GM18867 (cell line): ENCODE measurements around the gene DPF3.

Experiments used
- ATAC-seq: cut with Tn5 transposase; IDR thresholded peaks from one replicate; pipeline ENCODE4 v1.9.1; 2021; ENCODE audit warnings: mild to moderate bottlenecking, moderate library complexity; ENCODE audit not compliant: unreplicated experiment

DPF3 gene

GRCh38 chr14:72652179-72652578 lies 241.7 kb downstream of the DPF3 start:
- no peak for ATAC-seq

GRCh38 chr14:72651714-72652113 lies 242.2 kb downstream of the DPF3 start:
- no peak for ATAC-seq

GRCh38 chr14:72651081-72651480 lies 242.8 kb downstream of the DPF3 start:
- no peak for ATAC-seq

DNA sequence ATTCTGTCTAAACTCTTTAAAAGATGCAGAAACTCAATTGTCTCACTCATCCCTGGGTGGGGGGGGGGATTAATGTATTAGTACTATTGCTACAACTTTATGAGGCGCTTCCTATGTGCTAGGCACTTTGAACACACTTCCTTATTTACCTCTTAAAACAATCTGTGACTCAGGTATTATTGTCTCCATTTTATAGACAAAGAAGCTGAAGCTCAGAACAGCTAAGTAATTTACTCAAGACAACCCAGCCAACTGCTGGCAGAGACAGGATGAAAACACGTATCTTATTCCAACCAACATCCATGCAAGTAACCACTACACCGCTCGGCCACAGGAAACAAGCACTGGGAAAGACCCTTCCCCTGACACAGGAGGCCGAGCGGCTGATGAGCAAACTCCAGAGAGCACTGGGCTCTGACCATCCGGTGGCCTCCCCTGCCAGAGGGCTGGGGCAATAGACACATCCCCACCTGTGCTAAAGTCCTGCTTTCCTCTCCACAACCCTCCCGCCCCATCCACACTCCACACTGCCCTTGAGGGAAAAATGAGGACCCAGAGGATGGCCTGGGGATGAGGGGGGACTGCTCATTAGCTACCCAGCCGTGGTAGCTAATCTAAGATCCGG lies 244.2 kb downstream of the DPF3 start:
- no peak for ATAC-seq

GRCh38 chr14:72647782-72648181 lies 246.1 kb downstream of the DPF3 start:
- no peak for ATAC-seq

- no peak for ATAC-seq
Observed at GRCh38 chr14:72646861-72647528, 246.9 kb downstream of the DPF3 start.

DNA sequence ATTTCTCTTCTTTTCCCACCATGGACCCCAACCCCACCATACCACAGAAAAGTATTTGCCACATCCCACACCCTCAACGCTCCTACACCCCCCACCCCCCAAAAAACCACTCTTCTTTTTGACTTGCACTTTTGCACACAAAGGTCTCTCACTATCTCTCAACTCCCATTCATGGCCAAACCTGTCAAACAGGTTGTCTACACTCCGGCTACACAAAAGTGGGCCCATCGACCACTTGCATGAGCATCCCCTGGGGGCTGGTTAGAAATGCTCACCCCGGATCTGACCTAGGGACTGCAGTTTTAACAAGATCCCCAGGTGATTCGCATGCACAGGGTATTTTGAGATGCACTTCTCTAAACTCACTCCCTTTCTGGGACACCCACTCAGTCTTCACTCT lies 248.2 kb downstream of the DPF3 start:
- no peak for ATAC-seq

DNA sequence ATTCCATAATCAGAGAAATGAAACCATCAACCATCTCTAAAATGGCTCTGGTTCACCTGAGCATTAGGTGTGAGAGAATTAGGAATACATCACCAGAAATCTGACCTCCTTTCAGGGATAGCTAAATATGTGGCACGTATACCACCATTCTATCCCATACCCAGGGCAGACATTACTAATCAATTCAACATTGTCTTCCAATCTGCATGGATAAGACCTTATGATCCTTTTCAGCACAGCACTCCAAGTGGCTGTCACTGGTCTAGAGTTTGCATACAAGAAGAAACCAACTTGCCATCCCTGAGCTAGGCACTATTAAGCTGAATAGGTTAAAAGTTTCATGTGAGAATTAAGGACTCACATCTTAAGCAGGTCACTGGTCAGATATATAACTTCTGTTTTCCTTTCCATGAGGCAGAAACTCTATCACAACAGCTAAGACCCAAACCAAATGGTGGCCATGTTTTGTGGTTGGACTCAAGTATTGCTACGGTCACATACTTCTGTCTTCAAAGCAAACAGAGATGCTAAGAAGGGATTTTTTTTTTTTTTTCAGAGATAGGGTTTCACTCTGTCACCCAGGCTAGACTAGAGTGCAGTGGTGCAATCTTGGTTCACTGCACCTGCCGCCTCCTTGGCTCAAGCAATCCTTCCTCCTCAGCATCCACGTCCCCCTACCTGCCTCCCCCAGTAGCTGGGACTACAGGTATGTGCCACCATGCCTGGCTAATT lies 249.0 kb downstream of the DPF3 start:
- no peak for ATAC-seq

DNA sequence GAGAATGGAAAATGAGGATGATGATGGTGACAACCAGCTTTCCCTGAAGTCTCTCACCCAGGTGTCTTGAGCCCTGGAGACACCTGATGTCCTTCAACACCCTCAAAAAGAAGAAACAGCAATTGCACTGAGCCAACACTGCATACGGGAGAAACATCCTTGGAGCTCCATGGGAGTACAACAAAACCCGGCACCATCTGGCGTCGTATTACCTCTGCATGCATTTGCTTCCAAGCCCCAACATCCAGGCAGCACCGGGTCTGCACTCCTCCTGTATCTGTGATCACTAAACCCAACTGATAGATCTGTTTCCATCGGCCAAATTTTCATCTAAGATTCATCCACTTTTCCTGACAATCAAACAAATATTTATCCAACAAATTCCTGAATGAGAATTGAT lies 249.9 kb downstream of the DPF3 start:
- no peak for ATAC-seq

DNA sequence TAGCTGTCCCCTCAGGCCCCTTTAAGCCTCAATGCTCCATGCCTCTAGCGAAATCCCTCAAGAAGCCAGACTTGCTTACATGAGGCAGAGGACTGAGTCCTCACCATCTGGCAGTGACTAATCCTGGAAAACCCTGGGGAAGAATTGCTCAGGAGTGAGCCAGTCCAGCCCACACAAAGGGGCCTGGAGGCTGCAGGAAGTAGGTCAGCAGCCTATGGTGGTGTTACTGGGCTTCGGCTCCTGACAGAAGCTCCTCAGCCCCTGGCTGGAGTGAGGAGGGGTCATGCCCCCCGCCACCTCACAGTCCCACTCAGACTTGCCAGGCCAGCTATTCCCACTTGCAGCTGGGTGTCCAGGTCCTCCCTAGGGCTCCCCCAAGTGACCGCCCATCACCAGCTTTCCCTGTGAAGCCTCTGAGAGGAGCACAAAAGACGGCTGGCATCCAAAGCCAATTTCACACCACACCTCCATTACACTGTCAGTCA lies 250.5 kb downstream of the DPF3 start:
- no peak for ATAC-seq

DNA sequence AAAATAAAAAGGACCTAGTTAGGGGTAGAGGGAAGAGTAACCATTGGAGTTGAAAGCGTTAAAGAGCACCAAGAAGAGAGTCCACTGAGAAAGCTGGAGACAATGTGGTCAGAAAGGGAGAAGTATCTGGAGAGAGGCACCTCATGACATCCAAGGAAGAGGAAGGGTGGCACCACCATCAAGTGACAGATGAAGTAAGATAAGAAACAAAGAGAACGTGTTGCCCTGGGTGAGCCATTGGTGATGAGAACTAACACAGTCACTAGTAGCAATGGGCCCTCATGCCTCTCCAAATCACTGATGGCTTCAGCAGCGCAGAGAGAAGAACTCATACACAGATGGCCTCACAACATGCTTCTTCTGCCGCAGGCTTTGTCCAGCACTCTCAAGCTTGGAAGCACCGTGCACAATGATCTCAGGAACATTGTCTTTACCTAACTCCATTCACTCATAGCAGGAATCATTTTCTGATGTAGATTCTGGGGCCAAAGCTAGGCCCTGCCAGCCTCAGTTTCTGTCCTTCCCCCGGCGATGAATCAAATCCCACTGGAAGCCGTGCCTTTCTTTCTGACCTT lies 252.9 kb downstream of the DPF3 start:
- ATAC-seq = no peak

GRCh38 chr14:72638021-72638420 lies 255.9 kb downstream of the DPF3 start:
- ATAC-seq = no peak

DNA sequence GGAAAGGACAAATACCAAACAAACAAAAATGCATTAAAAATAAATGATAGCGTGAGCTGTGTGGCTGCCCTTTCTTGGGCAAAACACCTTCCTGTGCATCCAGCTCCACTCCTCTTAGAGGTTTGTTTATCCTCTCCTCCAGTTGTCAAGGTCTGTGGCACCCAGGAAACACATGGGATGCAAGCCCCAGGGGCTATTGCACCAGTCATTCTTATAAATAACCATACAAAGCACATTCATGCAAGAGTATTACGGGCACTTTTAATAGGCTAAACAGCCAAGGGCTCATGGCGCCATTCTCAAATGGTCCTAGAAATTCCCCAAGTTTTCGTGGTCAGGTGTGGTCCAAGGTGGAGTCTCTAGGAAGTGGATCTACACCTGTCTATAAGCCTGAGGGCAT lies 257.0 kb downstream of the DPF3 start:
- no peak for ATAC-seq

- no peak for ATAC-seq
Observed at GRCh38 chr14:72636094-72636493, 257.8 kb downstream of the DPF3 start.

DNA sequence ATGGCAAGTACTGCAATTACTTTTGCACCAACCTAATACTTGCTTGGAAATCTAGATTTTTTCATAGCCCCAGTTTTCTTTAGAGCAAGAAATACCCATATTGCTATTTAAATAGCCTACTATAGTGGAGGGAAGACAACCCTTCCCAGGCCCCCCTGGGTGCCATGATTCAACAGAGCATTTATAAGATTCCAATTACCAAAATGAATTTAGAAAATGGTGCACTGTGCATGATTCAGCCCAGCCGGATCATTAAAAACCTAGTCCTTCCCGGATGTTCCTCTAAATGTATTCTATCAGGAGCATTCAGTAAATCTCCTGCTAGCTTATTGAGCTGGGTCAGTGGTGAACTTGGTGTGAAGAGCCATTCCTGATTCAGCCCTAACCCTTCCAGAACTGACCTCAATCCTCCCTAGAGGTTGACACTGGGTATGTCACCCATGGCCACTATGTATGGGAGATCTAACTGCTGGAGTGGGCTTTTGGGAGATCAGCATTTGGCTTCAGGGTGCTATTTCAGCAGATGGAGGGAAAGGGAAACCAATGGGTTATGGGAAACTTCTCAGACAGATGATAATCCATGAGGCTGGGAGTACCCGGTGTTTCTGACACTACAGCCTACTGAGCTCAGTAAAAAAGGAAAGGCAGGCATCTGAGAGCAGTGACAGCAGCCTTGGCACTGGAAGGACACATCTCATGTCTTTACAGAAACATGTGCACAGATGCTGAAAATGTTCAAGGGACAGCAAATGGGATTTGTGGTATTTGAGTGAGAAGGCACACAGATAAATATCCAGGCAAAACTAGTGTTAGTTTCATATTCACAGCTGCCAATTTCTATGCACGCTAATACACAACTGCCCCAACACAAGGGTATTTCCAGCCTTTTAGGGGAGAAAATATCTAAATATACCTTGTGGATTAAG lies 258.9 kb downstream of the DPF3 start:
- peak; percentile 63 for ATAC-seq

DNA sequence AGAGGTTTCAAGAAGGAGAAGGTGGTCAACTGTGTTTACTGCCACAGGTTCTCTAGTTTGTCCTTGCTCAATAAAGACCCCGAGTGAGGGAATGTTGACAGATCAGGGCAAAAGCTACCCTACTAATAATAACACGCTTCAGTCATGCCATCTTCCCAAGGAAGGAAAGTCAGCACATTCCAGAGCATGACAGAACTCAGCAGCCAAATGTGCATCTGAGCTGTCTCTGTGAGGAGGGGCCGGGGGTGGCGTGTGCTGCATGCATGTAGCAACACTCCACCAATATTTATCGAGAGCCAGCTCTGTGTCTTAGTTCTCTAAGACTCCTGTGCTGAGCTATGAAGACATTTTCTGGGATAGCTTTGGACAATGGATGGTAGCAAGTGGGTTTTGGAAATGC lies 260.4 kb downstream of the DPF3 start:
- no peak for ATAC-seq

DNA sequence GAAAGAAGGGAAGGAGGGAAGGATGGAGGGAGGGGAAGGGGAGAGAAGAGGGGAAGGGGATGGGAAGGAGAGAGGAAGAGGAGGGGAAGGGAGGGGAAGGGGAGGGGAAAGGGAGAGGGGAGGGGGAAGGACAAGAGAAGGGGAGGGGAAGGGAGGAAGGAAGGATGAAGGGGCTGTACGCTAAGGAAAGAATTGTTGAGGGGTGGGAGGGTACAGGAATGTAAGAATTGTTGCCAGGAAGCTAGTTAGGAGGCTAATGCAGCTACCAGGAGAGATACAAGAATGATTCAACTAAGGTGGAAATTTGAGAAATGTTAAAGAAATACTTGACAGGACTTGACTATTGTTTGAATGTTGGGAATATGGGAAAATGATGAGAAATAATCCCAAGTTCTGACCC lies 261.2 kb downstream of the DPF3 start:
- ATAC-seq = no peak

DNA sequence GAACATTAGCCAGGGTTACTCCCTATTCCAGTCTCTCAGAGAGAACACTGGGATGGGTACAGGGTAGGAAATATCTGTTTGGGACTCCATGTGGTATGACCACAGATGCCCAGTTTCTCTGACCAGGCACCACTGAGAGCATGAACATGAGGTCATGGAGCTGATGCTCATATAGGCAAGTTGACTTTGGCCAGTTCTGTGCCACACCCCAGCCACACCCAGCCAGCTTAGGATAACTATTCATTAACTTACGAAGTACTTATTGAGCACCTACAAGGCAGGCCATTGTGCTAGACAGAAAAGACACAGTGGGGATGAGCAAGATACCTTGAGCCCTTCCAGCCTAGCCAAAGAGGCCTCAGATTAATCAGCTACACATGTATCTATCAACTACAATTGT lies 262.5 kb downstream of the DPF3 start:
- no peak for ATAC-seq

DNA sequence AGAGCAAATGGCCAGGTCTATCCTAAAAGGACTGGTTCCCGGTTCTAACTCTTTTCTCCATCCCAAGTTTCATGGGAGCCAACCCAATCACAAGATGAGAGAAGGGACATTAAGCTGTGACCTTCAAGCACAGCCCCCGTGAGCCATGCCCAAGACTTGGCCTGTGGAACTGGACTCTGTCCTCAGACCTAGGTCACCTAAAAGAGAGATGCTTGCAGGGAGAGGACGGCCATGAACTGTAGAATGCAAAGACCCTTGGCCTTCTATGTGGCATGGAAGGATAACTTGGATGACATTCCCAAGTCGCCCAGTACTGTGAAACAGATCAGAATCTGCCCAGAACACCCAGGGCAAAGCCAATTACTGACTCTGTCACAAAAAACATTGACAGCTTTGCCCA lies 263.5 kb downstream of the DPF3 start:
- ATAC-seq = no peak

DNA sequence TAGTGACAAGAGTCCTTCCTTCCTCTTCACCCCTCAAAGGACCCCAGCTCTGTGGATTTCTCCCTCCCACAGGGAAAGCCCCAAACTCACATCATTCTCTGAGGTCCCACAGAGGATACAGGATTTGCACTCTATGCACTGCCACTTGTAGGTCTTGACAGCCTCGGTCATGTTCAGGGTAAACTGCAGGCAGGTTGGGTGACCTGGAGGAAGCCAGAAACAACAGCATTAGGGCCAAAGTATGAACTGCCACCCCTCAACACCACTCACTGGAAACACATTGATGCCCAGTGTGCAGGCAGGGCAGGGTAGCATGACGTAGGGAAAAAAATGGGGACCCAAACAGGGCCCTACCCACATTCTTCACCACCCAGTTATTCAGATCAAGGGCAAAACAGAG lies 264.4 kb downstream of the DPF3 start:
- no peak for ATAC-seq

DNA sequence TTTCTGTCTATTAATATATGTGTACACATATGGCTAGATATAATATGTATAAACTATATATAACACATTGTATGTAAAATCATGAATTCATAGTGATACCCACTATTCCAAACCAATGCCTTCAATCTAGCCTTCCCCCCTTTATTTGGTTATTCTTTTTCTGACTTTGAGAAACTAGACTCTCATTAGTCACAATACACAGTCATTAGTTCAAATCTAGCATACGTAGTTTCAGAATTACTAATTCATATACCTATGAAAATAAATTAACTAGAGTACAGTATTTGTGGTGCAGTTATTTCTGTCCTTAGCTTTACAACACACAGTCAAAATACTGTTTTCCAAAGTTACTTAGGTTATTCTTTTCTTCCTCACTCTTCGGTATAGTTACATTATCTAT lies 268.2 kb downstream of the DPF3 start:
- peak; percentile 38 for ATAC-seq
